ENCODE data around the gene NME7.

The NME7 gene

GRCh38 chr1:169387399-169387798, 19.8 kb upstream of the NME7 start:
- Histone ChIP-seq H3K9ac (ENCODE audit: low read length) (no peak overlapping the region), H2AFZ (ENCODE audit: low read length) (no peak overlapping the region), H3K36me3 (ENCODE audit: insufficient read depth, low read length) (peaks cover 56% of the 10 kb centered on the region; the same call in 1 of the 2 replicates)

GRCh38 chr1:169383449-169383848, 15.9 kb upstream of the NME7 start:
- H3F3A ChIP-seq (ENCODE audit: insufficient read depth, low read length), result no peaks in the 10 kb centered on the region
- no peaks in the 10 kb centered on the region for H3K79me2 ChIP-seq (ENCODE audit: insufficient read depth, low read length)
- H3K36me3 ChIP-seq (ENCODE audit: insufficient read depth, low read length), result peaks cover 61% of the 10 kb centered on the region; the same call in 1 of the 2 replicates

More at GRCh38 chr1:169387399-169387798, 19.8 kb upstream of the NME7 start:
- Histone ChIP-seq H3K4me2 (ENCODE audit: low read length) (no peak overlapping the region), H3K4me3 (ENCODE audit: low read depth, low read length, poor library complexity, severe bottlenecking) (no peak overlapping the region), H4K20me1 (ENCODE audit: insufficient read depth, low read length) (no peaks in the 10 kb centered on the region), H3K79me2 (ENCODE audit: insufficient read depth, low read length) (no peaks in the 10 kb centered on the region), H3K9me3 (ENCODE audit: low read length) (no peaks in the 10 kb centered on the region), H3F3A (ENCODE audit: insufficient read depth, low read length) (no peaks in the 10 kb centered on the region), H3K9me2 (ENCODE audit: low read depth, low read length) (no peaks in the 10 kb centered on the region), H3K27ac (ENCODE audit: low read depth, low read length, poor library complexity, severe bottlenecking) (no peak overlapping the region), H3K27me3 (ENCODE audit: insufficient read depth, low read length) (no peaks in the 10 kb centered on the region), H3K4me1 (ENCODE audit: insufficient read depth, low read length, severe bottlenecking) (no peaks in the 10 kb centered on the region)
- TF ChIP-seq CTCF (IDR thresholded peaks at IDR 0.05; ENCODE audit: low read length), result no peak
- no peak for TF ChIP-seq EZH2 (IDR thresholded peaks at IDR 0.05; ENCODE audit: borderline replicate concordance, low read length)

GRCh38 chr1:169381162-169381561, 13.6 kb upstream of the NME7 start:
- Histone ChIP-seq H3K4me3 (ENCODE audit: low read depth, low read length, poor library complexity, severe bottlenecking) (no peak overlapping the region), H3K9me2 (ENCODE audit: low read depth, low read length) (no peaks in the 10 kb centered on the region), H3F3A (ENCODE audit: insufficient read depth, low read length) (no peaks in the 10 kb centered on the region), H3K4me2 (ENCODE audit: low read length) (no peak overlapping the region), H3K36me3 (ENCODE audit: insufficient read depth, low read length) (peaks cover 68% of the 10 kb centered on the region), H3K27me3 (ENCODE audit: insufficient read depth, low read length) (no peaks in the 10 kb centered on the region), H3K4me1 (ENCODE audit: insufficient read depth, low read length, severe bottlenecking) (no peaks in the 10 kb centered on the region), H3K9ac (ENCODE audit: low read length) (no peak overlapping the region), H3K9me3 (ENCODE audit: low read length) (no peaks in the 10 kb centered on the region), H4K20me1 (ENCODE audit: insufficient read depth, low read length) (no peaks in the 10 kb centered on the region), H3K27ac (ENCODE audit: low read depth, low read length, poor library complexity, severe bottlenecking) (no peak overlapping the region), H3K79me2 (ENCODE audit: insufficient read depth, low read length) (no peaks in the 10 kb centered on the region), H2AFZ (ENCODE audit: low read length) (no peak overlapping the region)
- TF ChIP-seq EZH2 (IDR thresholded peaks at IDR 0.05; ENCODE audit: borderline replicate concordance, low read length) (no peak), CTCF (IDR thresholded peaks at IDR 0.05; ENCODE audit: low read length) (no peak)

More at GRCh38 chr1:169383449-169383848, 15.9 kb upstream of the NME7 start:
- Histone ChIP-seq H3K9ac (ENCODE audit: low read length) (no peak overlapping the region), H3K9me2 (ENCODE audit: low read depth, low read length) (no peaks in the 10 kb centered on the region), H2AFZ (ENCODE audit: low read length) (no peak overlapping the region), H3K4me3 (ENCODE audit: low read depth, low read length, poor library complexity, severe bottlenecking) (no peak overlapping the region), H3K27me3 (ENCODE audit: insufficient read depth, low read length) (no peaks in the 10 kb centered on the region), H3K4me2 (ENCODE audit: low read length) (no peak overlapping the region), H3K4me1 (ENCODE audit: insufficient read depth, low read length, severe bottlenecking) (no peaks in the 10 kb centered on the region), H4K20me1 (ENCODE audit: insufficient read depth, low read length) (no peaks in the 10 kb centered on the region), H3K9me3 (ENCODE audit: low read length) (no peaks in the 10 kb centered on the region), H3K27ac (ENCODE audit: low read depth, low read length, poor library complexity, severe bottlenecking) (no peak overlapping the region)
- no peak for TF ChIP-seq CTCF (IDR thresholded peaks at IDR 0.05; ENCODE audit: low read length)
- TF ChIP-seq EZH2 (IDR thresholded peaks at IDR 0.05; ENCODE audit: borderline replicate concordance, low read length), result no peak

All from OCI-LY1 (cell line).